HK-2 (cell line): Measurements from ENCODE around the gene IGFBP5.

Source experiments
- DNase-seq: peaks from one replicate; pipeline ENCODE4 v3.0.0-alpha.2; 2018; ENCODE audit not compliant: unreplicated experiment

The IGFBP5 gene

GRCh38 chr2:216695401-216695821 lies at the start of gene IGFBP5:
IGFBP5 (minus strand) TSS chr2:216695549; CDS start chr2:216694775, 774 bp downstream.
- DNase-seq, result no peak

- no peak for DNase-seq
These were observed 48.4 kb upstream of the IGFBP5 start for GRCh38 chr2:216743781-216744180.

GRCh38 chr2:216742411-216742810 lies 47.1 kb upstream of the IGFBP5 start:
- DNase-seq, result no peak

- no peak for DNase-seq
These were observed 45.9 kb upstream of the IGFBP5 start for GRCh38 chr2:216741223-216741593.

- DNase-seq, result no peak
These were observed 45.3 kb upstream of the IGFBP5 start for GRCh38 chr2:216740557-216741222.

GRCh38 chr2:216739035-216739434 lies 43.7 kb upstream of the IGFBP5 start:
- DNase-seq, result no peak

- no peak for DNase-seq
These were observed 42.3 kb upstream of the IGFBP5 start for GRCh38 chr2:216737676-216738075.

GRCh38 chr2:216736326-216736725 lies 41.0 kb upstream of the IGFBP5 start:
- DNase-seq, result no peak

GRCh38 chr2:216735668-216736067 lies 40.3 kb upstream of the IGFBP5 start:
- no peak for DNase-seq

GRCh38 chr2:216735086-216735485 lies 39.7 kb upstream of the IGFBP5 start:
- DNase-seq, result no peak

GRCh38 chr2:216733046-216733445 lies 37.7 kb upstream of the IGFBP5 start:
- no peak for DNase-seq

GRCh38 chr2:216732334-216732733 lies 37.0 kb upstream of the IGFBP5 start:
- no peak for DNase-seq

- no peak for DNase-seq
These were observed 36.1 kb upstream of the IGFBP5 start for GRCh38 chr2:216731465-216731864.

GRCh38 chr2:216730871-216731270 lies 35.5 kb upstream of the IGFBP5 start:
- DNase-seq, result no peak

GRCh38 chr2:216727346-216728122 lies 32.2 kb upstream of the IGFBP5 start:
- DNase-seq, result no peak

- DNase-seq, result no peak
These were observed 28.8 kb upstream of the IGFBP5 start for GRCh38 chr2:216724190-216724589.

- DNase-seq, result no peak
These were observed 25.8 kb upstream of the IGFBP5 start for GRCh38 chr2:216721141-216721540.

- DNase-seq, result no peak
These were observed 25.4 kb upstream of the IGFBP5 start for GRCh38 chr2:216720722-216721121.

- DNase-seq, result no peak
These were observed 22.7 kb upstream of the IGFBP5 start for GRCh38 chr2:216717907-216718615.

GRCh38 chr2:216717491-216717901 lies 22.1 kb upstream of the IGFBP5 start:
- DNase-seq, result no peak

GRCh38 chr2:216716109-216716508 lies 20.8 kb upstream of the IGFBP5 start:
- no peak for DNase-seq

GRCh38 chr2:216715402-216715974 lies 20.1 kb upstream of the IGFBP5 start:
- no peak for DNase-seq
